Thyroid gland (tissue), 4 donors: Measurements from ENCODE around the gene HP1BP3.

ENCODE experiments used
- POLR2A ChIP-seq, 2 donors: fragments of 450-650 bp; IDR thresholded peaks; one replicate each; pipeline ENCODE4 v1.6.1; 2017; ENCODE audit warnings: antibody characterized with exemption in 2 of 2, mild to moderate bottlenecking in 2 of 2, moderate library complexity in 1 of 2
- TF ChIP-seq, protein P1 (sequence below), 6 experiments: fragments of 200-600 bp in 3 of 6; fragments of 450-650 bp in 3 of 6; sonication (generic) in 3 of 6; IDR thresholded peaks; one replicate each; pipeline ENCODE4 v1.5.1; 2016 to 2019; ENCODE audit warnings: antibody characterized with exemption in 6 of 6, mild to moderate bottlenecking in 2 of 6, inconsistent platforms in 1 of 6, moderate library complexity in 1 of 6

GRCh38 chr1:20790785-20791184 is 3.7 kb upstream of the HP1BP3 start:
- TF ChIP-seq, protein P1, sequence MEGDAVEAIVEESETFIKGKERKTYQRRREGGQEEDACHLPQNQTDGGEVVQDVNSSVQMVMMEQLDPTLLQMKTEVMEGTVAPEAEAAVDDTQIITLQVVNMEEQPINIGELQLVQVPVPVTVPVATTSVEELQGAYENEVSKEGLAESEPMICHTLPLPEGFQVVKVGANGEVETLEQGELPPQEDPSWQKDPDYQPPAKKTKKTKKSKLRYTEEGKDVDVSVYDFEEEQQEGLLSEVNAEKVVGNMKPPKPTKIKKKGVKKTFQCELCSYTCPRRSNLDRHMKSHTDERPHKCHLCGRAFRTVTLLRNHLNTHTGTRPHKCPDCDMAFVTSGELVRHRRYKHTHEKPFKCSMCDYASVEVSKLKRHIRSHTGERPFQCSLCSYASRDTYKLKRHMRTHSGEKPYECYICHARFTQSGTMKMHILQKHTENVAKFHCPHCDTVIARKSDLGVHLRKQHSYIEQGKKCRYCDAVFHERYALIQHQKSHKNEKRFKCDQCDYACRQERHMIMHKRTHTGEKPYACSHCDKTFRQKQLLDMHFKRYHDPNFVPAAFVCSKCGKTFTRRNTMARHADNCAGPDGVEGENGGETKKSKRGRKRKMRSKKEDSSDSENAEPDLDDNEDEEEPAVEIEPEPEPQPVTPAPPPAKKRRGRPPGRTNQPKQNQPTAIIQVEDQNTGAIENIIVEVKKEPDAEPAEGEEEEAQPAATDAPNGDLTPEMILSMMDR (IDR thresholded peaks at IDR 0.05) = no peak
- TF ChIP-seq POLR2A (IDR thresholded peaks at IDR 0.05) = no peak
